Hepatocyte (in vitro differentiated cells): ENCODE data around the gene C1QBP.
"Not testable (repeated sequence)": the region's sequence is repeated elsewhere in the genome, so short reads cannot be mapped to it uniquely, and the experiment has no call there.

ENCODE experiments used
- CTCF ChIP-seq: fragments of 200-600 bp; sonication (generic); IDR thresholded peaks from 2 replicates; pipeline ENCODE4 v1.5.1; 2016; ENCODE audit warnings: antibody characterized with exemption, mild to moderate bottlenecking; ENCODE audit not compliant: poor library complexity
- EZH2phosphoT487 ChIP-seq: fragments of 200-600 bp; sonication (generic); IDR thresholded peaks from one replicate; pipeline ENCODE4 v1.6.1; 2018; ENCODE audit warnings: antibody characterized with exemption, mild to moderate bottlenecking, low read depth, moderate library complexity; ENCODE audit not compliant: unreplicated experiment, severe bottlenecking

GRCh38 chr17:5435781-5436315, 3.1 kb downstream of the C1QBP start:
- not testable (repeated sequence) for TF ChIP-seq CTCF, EZH2phosphoT487
